Measurements from ENCODE around the gene USP47. TPM values are rescaled to one million over a fixed set of nuclear protein-coding genes. Genes with fewer than 3 reads are reported as not detected.

The USP47 gene
- total and polyA plus RNA-seq, 2 of the 13 experiments (the other 11 are each of a cell fraction or from before 2014, with no cell fraction given), result 12.2 to 52.7 TPM

GRCh38 chr11:11808992-11809615, 32.7 kb upstream of the USP47 start:
- intact Hi-C loops (cut with micrococcal nuclease; ENCODE audit: unreplicated experiment), result no loop called here
- DNase-seq (ENCODE audit: low spot score), result no peak
- in situ Hi-C loops (cut with HindIII; ENCODE audit: extremely low pct_ligation_motif_present, low pct_unique_long_range_greater_than_20kb), result loop anchor here (25.0 kb wide), 1 partner anchor 478 kb away; no protein-coding TSS in a partner anchor
- ChIA-PET POLR2A (interaction anchor here (1.2 kb wide), 1 partner anchor 1000 kb away, joined by 3 read pairs; the partner anchor contains the start of gene EIF4G2), CTCF (ENCODE audit: low intra/inter-chr PET ratio, low total read pairs) (no interaction called here)
- Histone ChIP-seq H3K79me2 (ENCODE audit: insufficient read depth, low read length) (no peaks in the 10 kb centered on the region), H3K4me1 (ENCODE audit: insufficient read depth, low read length) (peaks cover 19% of the 10 kb centered on the region), H3K4me2 (ENCODE audit: low read depth, low read length) (no peak overlapping the region), H3K4me3 (replicated peaks in 1 of 3; ENCODE audit: insufficient read depth in 1 of 3, low read depth in 2 of 3, low read length in 3 of 3) (no peak overlapping the region), H3K27ac (ENCODE audit: extremely low read length, insufficient read depth, low read length) (no peak overlapping the region), H2AFZ (ENCODE audit: low read length) (no peak overlapping the region), H4K20me1 (ENCODE audit: insufficient read depth, low read length) (no peaks in the 10 kb centered on the region), H3K9ac (ENCODE audit: insufficient read depth, low read depth, low read length) (no peak overlapping the region), H3K9me3 (ENCODE audit: low read length) (no peaks in the 10 kb centered on the region), H3K27me3 (ENCODE audit: control insufficient read depth in 1 of 2, insufficient read depth in 2 of 2, low read length in 2 of 2) (no peaks in the 10 kb centered on the region), H3K36me3 (replicated peaks in 1 of 2; ENCODE audit: control insufficient read depth in 1 of 2, insufficient read depth in 2 of 2, low read length in 2 of 2) (no peaks in the 10 kb centered on the region)
- no peak for ATAC-seq
- no peak for FAIRE-seq
- TF ChIP-seq ZUFSP (CRISPR knock-in tag; IDR thresholded peaks at IDR 0.05; ENCODE audit: borderline replicate concordance) (no peak), POLR2AphosphoS5 (IDR thresholded peaks at IDR 0.05; ENCODE audit: low read depth, low read length) (no peak), GRHL1 (CRISPR knock-in tag; conservative IDR thresholded peaks at IDR 0.05) (no peak), ZNF354B (CRISPR knock-in tag; IDR thresholded peaks at IDR 0.05) (no peak), SMYD3 (CRISPR knock-in tag; IDR thresholded peaks at IDR 0.05) (no peak), RFXAP (CRISPR knock-in tag; IDR thresholded peaks at IDR 0.05; ENCODE audit: borderline replicate concordance) (no peak), PATZ1 (CRISPR knock-in tag; IDR thresholded peaks at IDR 0.05) (no peak), YEATS4 (CRISPR knock-in tag; IDR thresholded peaks at IDR 0.05; ENCODE audit: borderline replicate concordance) (no peak), ZNF569 (CRISPR knock-in tag; IDR thresholded peaks at IDR 0.05; ENCODE audit: borderline replicate concordance) (no peak)
- 49% methylated on average over 4 of the region's 4 CpGs for WGBS (ENCODE audit: low lambda C conversion rate)
- no TSS peak for BruUV-seq (replicated peaks)
